Neural progenitor cell (in vitro differentiated cells): Measurements from ENCODE around the gene IFNAR1.

Source experiments
- EZH2phosphoT487 ChIP-seq: fragments of 200-600 bp; sonication (generic); IDR thresholded peaks from 2 replicates; pipeline ENCODE4 v1.6.1; 2017; ENCODE audit warnings: antibody characterized with exemption
- TF ChIP-seq, protein P1 (sequence below): fragments of 200-600 bp; sonication (generic); IDR thresholded peaks from 2 replicates; pipeline ENCODE4 v1.5.1; 2017; ENCODE audit warnings: antibody characterized with exemption, mild to moderate bottlenecking

DNA sequence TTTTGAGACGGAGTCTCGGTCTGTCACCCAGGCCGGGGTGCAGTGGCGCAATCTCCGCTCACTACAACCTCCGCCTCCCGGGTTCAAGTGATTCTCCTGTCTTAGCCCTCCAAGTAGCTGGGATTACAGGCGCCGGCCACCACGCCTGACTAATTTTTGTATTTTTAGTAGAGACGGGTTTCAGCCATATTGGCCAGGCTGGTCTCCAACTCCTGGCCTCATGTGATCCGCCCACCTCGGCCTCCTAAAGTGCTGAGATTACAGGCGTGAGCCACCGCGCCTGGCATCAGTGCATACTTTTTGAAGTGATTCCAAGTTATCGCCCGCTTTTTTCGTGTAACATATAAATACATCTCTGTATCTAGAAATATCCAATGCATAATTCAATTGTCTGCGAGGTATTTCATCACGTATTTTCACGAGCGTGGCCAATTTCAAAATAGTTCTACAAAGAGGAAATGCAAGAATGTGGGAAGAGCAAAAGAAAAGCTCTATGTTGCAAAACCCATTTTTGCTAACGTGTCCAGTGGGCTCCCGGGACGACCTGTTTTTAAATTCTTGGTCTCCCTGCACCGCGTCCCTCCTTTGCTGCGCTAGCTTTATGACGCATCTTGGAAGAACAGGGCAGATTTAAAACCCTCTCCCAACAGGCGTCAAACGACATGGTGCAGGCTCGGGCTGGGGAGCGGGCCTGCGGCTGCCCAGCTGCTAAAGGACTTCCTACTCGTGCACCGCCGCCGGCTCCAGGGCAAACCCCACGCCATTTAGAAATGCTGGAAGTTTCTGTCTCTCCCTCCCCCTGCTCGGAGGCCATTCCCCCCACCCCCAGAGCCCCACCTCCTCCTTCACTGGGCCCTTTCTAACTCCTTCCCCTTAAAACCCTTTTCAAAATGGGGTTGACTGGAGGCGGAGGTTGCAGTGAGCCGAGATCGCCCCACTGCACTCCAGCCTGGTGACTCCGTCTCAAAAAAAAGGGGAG lies 77.5 kb downstream of the IFNAR1 start:
- TF ChIP-seq EZH2phosphoT487 = no peak
- TF ChIP-seq, protein P1, sequence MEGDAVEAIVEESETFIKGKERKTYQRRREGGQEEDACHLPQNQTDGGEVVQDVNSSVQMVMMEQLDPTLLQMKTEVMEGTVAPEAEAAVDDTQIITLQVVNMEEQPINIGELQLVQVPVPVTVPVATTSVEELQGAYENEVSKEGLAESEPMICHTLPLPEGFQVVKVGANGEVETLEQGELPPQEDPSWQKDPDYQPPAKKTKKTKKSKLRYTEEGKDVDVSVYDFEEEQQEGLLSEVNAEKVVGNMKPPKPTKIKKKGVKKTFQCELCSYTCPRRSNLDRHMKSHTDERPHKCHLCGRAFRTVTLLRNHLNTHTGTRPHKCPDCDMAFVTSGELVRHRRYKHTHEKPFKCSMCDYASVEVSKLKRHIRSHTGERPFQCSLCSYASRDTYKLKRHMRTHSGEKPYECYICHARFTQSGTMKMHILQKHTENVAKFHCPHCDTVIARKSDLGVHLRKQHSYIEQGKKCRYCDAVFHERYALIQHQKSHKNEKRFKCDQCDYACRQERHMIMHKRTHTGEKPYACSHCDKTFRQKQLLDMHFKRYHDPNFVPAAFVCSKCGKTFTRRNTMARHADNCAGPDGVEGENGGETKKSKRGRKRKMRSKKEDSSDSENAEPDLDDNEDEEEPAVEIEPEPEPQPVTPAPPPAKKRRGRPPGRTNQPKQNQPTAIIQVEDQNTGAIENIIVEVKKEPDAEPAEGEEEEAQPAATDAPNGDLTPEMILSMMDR = no peak
